H9 (cell line): ENCODE results near the gene BACH2. TPM values are rescaled to one million over a fixed set of nuclear protein-coding genes. Genes with fewer than 3 reads are reported as not detected.

Experiments used
- DNase-seq: peaks from one replicate; pipeline ENCODE4 v3.0.0-alpha.2; 2017
- H2AFZ ChIP-seq: one replicate; pipeline ENCODE4 v1.6.1; 2013; ENCODE audit warnings: mild to moderate bottlenecking, low read length, control low read depth, moderate library complexity
- H2AK5ac ChIP-seq: 2 replicates; pipeline ENCODE4 v1.6.1; 2013; ENCODE audit warnings: low read length, control low read depth, mixed read lengths; ENCODE audit not compliant: insufficient read length
- H2BK120ac ChIP-seq: one replicate; pipeline ENCODE4 v1.6.1; 2013; ENCODE audit warnings: low read depth, mild to moderate bottlenecking, low read length, control low read depth, inconsistent platforms; ENCODE audit not compliant: poor library complexity, severe bottlenecking
- H2BK12ac ChIP-seq: 2 replicates; pipeline ENCODE4 v1.6.1; 2013; ENCODE audit warnings: low read length, control low read depth, mixed read lengths, low read depth; ENCODE audit not compliant: insufficient read length
- H2BK15ac ChIP-seq: 2 replicates; pipeline ENCODE4 v1.6.1; 2013; ENCODE audit warnings: low read depth, low read length, control low read depth
- H2BK20ac ChIP-seq: one replicate; pipeline ENCODE4 v1.6.1; 2013; ENCODE audit warnings: low read depth, mild to moderate bottlenecking, low read length, control low read depth, inconsistent platforms; ENCODE audit not compliant: poor library complexity, severe bottlenecking
- H2BK5ac ChIP-seq: 2 replicates; pipeline ENCODE4 v1.6.1; 2013; ENCODE audit warnings: low read length, control low read depth, mixed read lengths; ENCODE audit not compliant: insufficient read length
- H3K14ac ChIP-seq: 2 replicates; pipeline ENCODE4 v1.6.1; 2013; ENCODE audit warnings: low read length, control low read depth; ENCODE audit not compliant: insufficient read depth
- H3K18ac ChIP-seq: 2 replicates; pipeline ENCODE4 v1.6.1; 2013; ENCODE audit warnings: low read depth, mild to moderate bottlenecking, mixed read lengths, low read length, control low read depth; ENCODE audit not compliant: insufficient read length
- H3K23ac ChIP-seq: 2 replicates; pipeline ENCODE4 v1.6.1; 2013; ENCODE audit warnings: low read length, control low read depth, mixed read lengths, low read depth; ENCODE audit not compliant: insufficient read length
- H3K23me2 ChIP-seq: 2 replicates; pipeline ENCODE4 v1.6.1; 2013; ENCODE audit warnings: low read depth, mild to moderate bottlenecking, mixed read lengths, low read length, control low read depth; ENCODE audit not compliant: insufficient read length, poor library complexity, severe bottlenecking
- H3K27ac ChIP-seq: 2 replicates; pipeline ENCODE4 v1.5.1; 2013; ENCODE audit warnings: low read length, control low read depth, mixed read lengths, low read depth; ENCODE audit not compliant: insufficient read length
- H3K27me3 ChIP-seq: 2 replicates; pipeline ENCODE4 v1.6.1; 2013; ENCODE audit warnings: low read length, control low read depth, inconsistent platforms; ENCODE audit not compliant: insufficient read depth
- H3K4ac ChIP-seq: 2 replicates; pipeline ENCODE4 v1.6.1; 2013; ENCODE audit warnings: low read depth, mild to moderate bottlenecking, control low read depth, inconsistent platforms, low read length, moderate library complexity
- H3K4me1 ChIP-seq: 2 replicates; pipeline ENCODE4 v1.6.1; 2013; ENCODE audit warnings: low read length, control low read depth, inconsistent platforms; ENCODE audit not compliant: insufficient read depth
- H3K4me2 ChIP-seq: 2 replicates; pipeline ENCODE4 v1.6.1; 2013; ENCODE audit warnings: low read length, control low read depth, mixed read lengths; ENCODE audit not compliant: insufficient read length, insufficient read depth
- H3K56ac ChIP-seq: 2 replicates; pipeline ENCODE4 v1.6.1; 2013; ENCODE audit warnings: low read depth, mild to moderate bottlenecking, mixed read lengths, low read length, control low read depth; ENCODE audit not compliant: insufficient read length
- H3K79me1 ChIP-seq: 2 replicates; pipeline ENCODE4 v1.6.1; 2013; ENCODE audit warnings: low read depth, mild to moderate bottlenecking, moderate library complexity, low read length, control low read depth, inconsistent platforms; ENCODE audit not compliant: insufficient read depth, poor library complexity, severe bottlenecking
- H3K79me2 ChIP-seq: 2 replicates; pipeline ENCODE4 v1.6.1; 2013; ENCODE audit warnings: low read length, control low read depth, inconsistent platforms; ENCODE audit not compliant: insufficient read depth
- H3K9ac ChIP-seq: 2 replicates; pipeline ENCODE4 v1.6.1; 2013; ENCODE audit warnings: low read length, control low read depth, mixed read lengths; ENCODE audit not compliant: insufficient read length; ENCODE audit errors: extremely low read depth
- H3K9me3 ChIP-seq: one replicate; pipeline ENCODE4 v1.6.1; 2013; ENCODE audit warnings: low read depth, low read length, inconsistent platforms; ENCODE audit not compliant: control insufficient read depth
- H3T11ph ChIP-seq: one replicate; pipeline ENCODE4 v1.6.1; 2013; ENCODE audit warnings: mild to moderate bottlenecking, low read length, control low read depth, inconsistent platforms
- H4K20me1 ChIP-seq: one replicate; pipeline ENCODE4 v1.6.1; 2013; ENCODE audit not compliant: control insufficient read depth, insufficient read length, insufficient read depth
- H4K5ac ChIP-seq: 2 replicates; pipeline ENCODE4 v1.6.1; 2013; ENCODE audit warnings: low read depth, mild to moderate bottlenecking, mixed read lengths, low read length, control low read depth; ENCODE audit not compliant: insufficient read length
- H4K8ac ChIP-seq: replicated peaks from 2 replicates; pipeline ENCODE4 v1.6.1; 2013; ENCODE audit warnings: low read length, control low read depth, mixed read lengths, low read depth; ENCODE audit not compliant: insufficient read length
- H4K91ac ChIP-seq: 2 replicates; pipeline ENCODE4 v1.6.1; 2013; ENCODE audit warnings: low read depth, mild to moderate bottlenecking, moderate library complexity, mixed read lengths, low read length, control low read depth; ENCODE audit not compliant: insufficient read length
- H3K27ac Mint-ChIP-seq, 3 experiments: 2 replicates in 2 of 3; 3 replicates in 1 of 3; pipeline ENCODE4 v1.8.0; 2020 to 2021; ENCODE audit warnings: mixed read lengths in 3 of 3, mild to moderate bottlenecking in 1 of 3, moderate library complexity in 1 of 3
- H3K27me3 Mint-ChIP-seq: 2 replicates; pipeline ENCODE4 v1.8.0; 2021; ENCODE audit warnings: low read depth, mild to moderate bottlenecking, moderate library complexity, mixed read lengths
- H3K36me3 Mint-ChIP-seq, 3 experiments: 2 replicates in 2 of 3; 3 replicates in 1 of 3; pipeline ENCODE4 v1.8.0; 2020 to 2021; ENCODE audit warnings: low read depth in 3 of 3, mixed read lengths in 3 of 3; ENCODE audit not compliant: insufficient read depth in 1 of 3
- H3K4me1 Mint-ChIP-seq, 2 experiments: 2 replicates each; pipeline ENCODE4 v1.8.0; 2020; ENCODE audit warnings: mixed read lengths in 2 of 2
- H3K4me3 Mint-ChIP-seq, 2 experiments: 2 replicates in 1 of 2; 3 replicates in 1 of 2; pipeline ENCODE4 v1.8.0; 2020 to 2021; ENCODE audit warnings: mild to moderate bottlenecking in 2 of 2, mixed read lengths in 2 of 2, moderate library complexity in 1 of 2
- H3K9me3 Mint-ChIP-seq, 2 experiments: 2 replicates in 1 of 2; 3 replicates in 1 of 2; pipeline ENCODE4 v1.8.0; 2020; ENCODE audit warnings: mild to moderate bottlenecking in 2 of 2, mixed read lengths in 2 of 2, moderate library complexity in 1 of 2
- WGBS: extraction: QIAGEN DNeasy Blood & Tissue Kit; methylation state at CpG from one replicate; pipeline ENCODE4 v1.1.7; 2013; ENCODE audit warnings: missing lambda C conversion rate, low lambda C conversion rate, mixed read lengths; ENCODE audit not compliant: insufficient read length; ENCODE audit errors: extremely low coverage; 5-methylcytosine and 5-hydroxymethylcytosine counted together
- total RNA-seq: library from RNA; stranded (reverse); gene quantifications from 2 replicates; pipeline ENCODE4 v1.2.1, GENCODE V29; 2021
- TF ChIP-seq, protein P1 (sequence below): fragments of 200-600 bp; sonication (generic); conservative IDR thresholded peaks from 3 replicates; pipeline ENCODE4 v1.8.0; 2021; ENCODE audit warnings: antibody characterized with exemption, mild to moderate bottlenecking

BACH2 gene
- total RNA-seq, 1 experiment from 2014 or later = 2.0 TPM

DNA sequence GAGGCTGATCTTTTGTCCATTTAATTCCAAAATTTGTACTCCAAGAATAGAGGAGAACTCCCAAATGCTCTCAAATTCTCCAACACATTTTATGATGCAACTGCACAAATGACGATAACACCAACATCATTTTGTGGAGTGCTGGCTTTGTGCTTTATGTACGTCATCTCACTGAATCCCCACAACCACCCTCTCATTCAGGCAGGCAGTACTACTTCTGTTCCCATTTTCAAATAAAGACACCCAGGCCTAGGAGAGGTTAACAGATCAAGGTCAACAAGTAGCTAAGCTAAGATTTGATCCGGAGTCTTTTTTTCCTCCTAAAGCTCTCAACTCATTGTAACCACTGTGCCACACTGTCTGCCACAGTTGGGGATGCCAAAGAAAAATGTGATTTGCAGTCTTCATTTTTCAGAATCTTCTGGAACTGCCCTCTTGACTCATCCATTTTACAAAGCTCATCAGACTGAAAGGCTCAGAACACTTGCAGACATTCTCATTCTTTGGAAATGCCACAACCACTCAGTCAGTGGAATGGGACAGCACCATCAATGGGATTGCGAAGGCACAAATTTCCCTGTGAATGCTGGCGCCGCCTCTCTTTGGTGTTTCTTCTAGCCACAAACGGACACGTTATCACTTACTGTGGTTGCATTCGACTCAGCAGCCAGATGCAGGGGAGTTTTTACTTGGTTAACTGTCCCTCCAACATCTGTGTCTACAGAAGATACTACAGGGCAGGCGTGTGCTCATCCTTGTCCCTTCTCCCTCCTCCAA is 217.9 kb downstream of the BACH2 start:
- Histone ChIP-seq H4K8ac (no peak overlapping the region), H3K14ac (no peak overlapping the region), H4K20me1 (no peaks in the 10 kb centered on the region), H3K18ac (no peak overlapping the region), H3K9ac (no peak overlapping the region), H4K91ac (no peak overlapping the region), H2BK20ac (no peak overlapping the region), H3K4me1 (no peaks in the 10 kb centered on the region), H4K5ac (no peak overlapping the region), H3K79me2 (no peaks in the 10 kb centered on the region), H3K27ac (no peak overlapping the region), H2BK120ac (no peak overlapping the region), H3K4ac (no peak overlapping the region), H2BK15ac (no peak overlapping the region), H3T11ph (no peak overlapping the region), H3K27me3 (no peaks in the 10 kb centered on the region), H2AK5ac (no peak overlapping the region), H3K79me1 (no peaks in the 10 kb centered on the region), H2BK5ac (no peak overlapping the region), H3K23ac (no peak overlapping the region), H3K23me2 (no peaks in the 10 kb centered on the region), H3K9me3 (no peaks in the 10 kb centered on the region), H2BK12ac (no peak overlapping the region), H3K4me2 (no peak overlapping the region), H2AFZ (no peak overlapping the region), H3K56ac (no peak overlapping the region)
- H3K27ac Mint-ChIP-seq = no peak overlapping the region
- TF ChIP-seq, protein P1, sequence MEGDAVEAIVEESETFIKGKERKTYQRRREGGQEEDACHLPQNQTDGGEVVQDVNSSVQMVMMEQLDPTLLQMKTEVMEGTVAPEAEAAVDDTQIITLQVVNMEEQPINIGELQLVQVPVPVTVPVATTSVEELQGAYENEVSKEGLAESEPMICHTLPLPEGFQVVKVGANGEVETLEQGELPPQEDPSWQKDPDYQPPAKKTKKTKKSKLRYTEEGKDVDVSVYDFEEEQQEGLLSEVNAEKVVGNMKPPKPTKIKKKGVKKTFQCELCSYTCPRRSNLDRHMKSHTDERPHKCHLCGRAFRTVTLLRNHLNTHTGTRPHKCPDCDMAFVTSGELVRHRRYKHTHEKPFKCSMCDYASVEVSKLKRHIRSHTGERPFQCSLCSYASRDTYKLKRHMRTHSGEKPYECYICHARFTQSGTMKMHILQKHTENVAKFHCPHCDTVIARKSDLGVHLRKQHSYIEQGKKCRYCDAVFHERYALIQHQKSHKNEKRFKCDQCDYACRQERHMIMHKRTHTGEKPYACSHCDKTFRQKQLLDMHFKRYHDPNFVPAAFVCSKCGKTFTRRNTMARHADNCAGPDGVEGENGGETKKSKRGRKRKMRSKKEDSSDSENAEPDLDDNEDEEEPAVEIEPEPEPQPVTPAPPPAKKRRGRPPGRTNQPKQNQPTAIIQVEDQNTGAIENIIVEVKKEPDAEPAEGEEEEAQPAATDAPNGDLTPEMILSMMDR = no peak
- no peaks in the 10 kb centered on the region for H3K27me3 Mint-ChIP-seq
- H3K9me3 Mint-ChIP-seq = no peaks in the 10 kb centered on the region
- H3K4me1 Mint-ChIP-seq = peaks cover 0 to 6% of the 10 kb centered on the region in 2 experiments; a peak in 1 of 4 replicates
- no peak overlapping the region for H3K4me3 Mint-ChIP-seq
- WGBS = no CpG with 5 or more reads among the region's 10 CpGs
- no peaks in the 10 kb centered on the region for H3K36me3 Mint-ChIP-seq
- no peak for DNase-seq
